PC-9 (cell line): ENCODE data around the gene PRKCB.

Experiments used
- EZH2 ChIP-seq: fragments of 200-600 bp; sonication (generic); IDR thresholded peaks from 2 replicates; pipeline ENCODE4 v1.8.0; 2017; ENCODE audit warnings: antibody characterized with exemption, low read depth
- TF ChIP-seq, protein P1 (sequence below): fragments of 200-600 bp; sonication (generic); conservative IDR thresholded peaks from 2 replicates; pipeline ENCODE4 v1.6.1; 2017; ENCODE audit warnings: mixed run types, antibody characterized with exemption, mild to moderate bottlenecking, moderate library complexity

DNA sequence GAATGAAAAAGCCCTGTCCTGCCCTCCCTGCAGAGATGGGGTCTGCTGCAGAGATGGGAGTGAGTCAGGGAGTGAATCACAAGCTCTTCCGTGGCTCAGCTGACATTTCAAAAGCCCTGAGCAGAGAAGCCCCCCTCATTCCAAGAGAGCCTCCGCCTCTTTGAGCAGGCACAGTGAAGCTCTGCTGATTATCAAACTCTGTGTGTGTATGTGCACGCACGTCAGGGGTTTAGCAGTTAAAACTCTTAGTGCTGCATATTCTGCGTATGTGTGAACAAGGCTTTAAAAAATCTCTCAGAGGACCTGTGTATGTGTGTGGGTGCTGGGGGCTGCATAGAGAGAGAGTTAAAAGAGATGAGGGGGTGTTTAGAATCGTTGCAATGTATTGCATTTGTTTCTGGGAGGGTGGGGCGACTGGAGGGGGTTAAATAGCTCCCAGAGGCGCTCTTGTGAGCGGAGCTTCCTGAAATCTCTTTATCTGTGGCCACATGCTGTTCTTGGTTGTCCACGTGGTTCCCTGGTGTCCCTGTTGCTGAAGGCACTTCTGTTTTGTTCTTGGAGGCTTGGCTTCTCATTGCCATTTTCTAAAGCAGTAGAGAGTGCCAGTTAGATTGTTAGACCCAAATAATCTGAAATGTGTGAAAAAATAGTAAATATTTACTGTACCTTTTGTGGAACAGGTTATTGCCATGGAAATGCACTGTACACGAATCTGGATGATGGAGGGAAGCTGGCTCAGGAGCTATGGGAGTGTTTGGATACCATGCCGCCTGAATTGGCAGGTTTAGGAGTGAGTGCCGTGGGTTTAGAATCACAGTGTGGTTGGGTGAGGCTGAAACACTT lies 116.6 kb downstream of the PRKCB start:
- TF ChIP-seq, protein P1, sequence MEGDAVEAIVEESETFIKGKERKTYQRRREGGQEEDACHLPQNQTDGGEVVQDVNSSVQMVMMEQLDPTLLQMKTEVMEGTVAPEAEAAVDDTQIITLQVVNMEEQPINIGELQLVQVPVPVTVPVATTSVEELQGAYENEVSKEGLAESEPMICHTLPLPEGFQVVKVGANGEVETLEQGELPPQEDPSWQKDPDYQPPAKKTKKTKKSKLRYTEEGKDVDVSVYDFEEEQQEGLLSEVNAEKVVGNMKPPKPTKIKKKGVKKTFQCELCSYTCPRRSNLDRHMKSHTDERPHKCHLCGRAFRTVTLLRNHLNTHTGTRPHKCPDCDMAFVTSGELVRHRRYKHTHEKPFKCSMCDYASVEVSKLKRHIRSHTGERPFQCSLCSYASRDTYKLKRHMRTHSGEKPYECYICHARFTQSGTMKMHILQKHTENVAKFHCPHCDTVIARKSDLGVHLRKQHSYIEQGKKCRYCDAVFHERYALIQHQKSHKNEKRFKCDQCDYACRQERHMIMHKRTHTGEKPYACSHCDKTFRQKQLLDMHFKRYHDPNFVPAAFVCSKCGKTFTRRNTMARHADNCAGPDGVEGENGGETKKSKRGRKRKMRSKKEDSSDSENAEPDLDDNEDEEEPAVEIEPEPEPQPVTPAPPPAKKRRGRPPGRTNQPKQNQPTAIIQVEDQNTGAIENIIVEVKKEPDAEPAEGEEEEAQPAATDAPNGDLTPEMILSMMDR, result no peak
- no peak for TF ChIP-seq EZH2
